ENCODE measurements around the gene HSF2BP. TPM values are rescaled to one million over a fixed set of nuclear protein-coding genes. Genes with fewer than 3 reads are reported as not detected.

The HSF2BP gene
- total RNA-seq, 4 donors from 2014 or later: 0.40 to 2.4 (median 1.2) TPM

GRCh38 chr21:43581453-43581852, 77.8 kb downstream of the HSF2BP start:
- Histone ChIP-seq H3K4me3 (no peak overlapping the region), H3K27ac (peak overlapping the region in 3 of 4 donors; percentile 17 to 75 (median 41))
- no peak for ATAC-seq

GRCh38 chr21:43578677-43579303, 80.5 kb downstream of the HSF2BP start:
- Histone ChIP-seq H3K36me3 (no peaks in the 10 kb centered on the region), H3K4me1 (peaks cover 0 to 20% (median 3%) of the 10 kb centered on the region in 3 donors), H3K4me3 (no peak overlapping the region), H3K27ac (no peak overlapping the region), H3K27me3 (no peaks in the 10 kb centered on the region), H3K9me3 (no peaks in the 10 kb centered on the region)
- no peak for ATAC-seq
- no peak for TF ChIP-seq POLR2A (IDR thresholded peaks at IDR 0.05)
- no peak for TF ChIP-seq EP300 (IDR thresholded peaks at IDR 0.05)
- no peak for TF ChIP-seq POLR2AphosphoS5 (IDR thresholded peaks at IDR 0.05)
- TF ChIP-seq CTCF (IDR thresholded peaks at IDR 0.05): no peak
- 39 to 58% methylated on average over 3 to 4 of the region's 6 CpGs for WGBS, 2 donors (ENCODE audit: low coverage in 1 of 2)

More at GRCh38 chr21:43581453-43581852, 77.8 kb downstream of the HSF2BP start:
- H3K4me1 ChIP-seq: peaks cover 5 to 18% (median 8%) of the 10 kb centered on the region in 3 donors
- WGBS, 2 donors (ENCODE audit: low coverage in 1 of 2): 55 to 60% methylated on average over 1 to 3 of the region's 3 CpGs
- H3K9me3 ChIP-seq: no peaks in the 10 kb centered on the region
- TF ChIP-seq CTCF (IDR thresholded peaks at IDR 0.05) (no peak), POLR2A (IDR thresholded peaks at IDR 0.05) (no peak), EP300 (IDR thresholded peaks at IDR 0.05) (no peak), POLR2AphosphoS5 (IDR thresholded peaks at IDR 0.05) (no peak)
- H3K27me3 ChIP-seq: no peaks in the 10 kb centered on the region
- no peaks in the 10 kb centered on the region for H3K36me3 ChIP-seq

- no peak for TF ChIP-seq POLR2AphosphoS5 (IDR thresholded peaks at IDR 0.05)
- no peak for TF ChIP-seq CTCF (IDR thresholded peaks at IDR 0.05)
- TF ChIP-seq POLR2A (IDR thresholded peaks at IDR 0.05): no peak
- TF ChIP-seq EP300 (IDR thresholded peaks at IDR 0.05): no peak
- Histone ChIP-seq H3K9me3 (no peaks in the 10 kb centered on the region), H3K4me3 (no peak overlapping the region), H3K36me3 (no peaks in the 10 kb centered on the region), H3K27ac (peak overlapping the region; percentile 60 to 87 (median 83)), H3K4me1 (peaks cover 0 to 23% (median 3%) of the 10 kb centered on the region in 3 donors), H3K27me3 (no peaks in the 10 kb centered on the region)
- 48 to 64% methylated on average over 3 of the region's 3 CpGs for WGBS, 2 donors (ENCODE audit: low coverage in 1 of 2)
- no peak for ATAC-seq
Measured at GRCh38 chr21:43575473-43575844, 83.8 kb downstream of the HSF2BP start.

GRCh38 chr21:43574741-43575472, 84.4 kb downstream of the HSF2BP start:
- 38 to 69% methylated on average over 7 to 11 of the region's 19 CpGs for WGBS, 2 donors (ENCODE audit: low coverage in 1 of 2)
- Histone ChIP-seq H3K36me3 (no peaks in the 10 kb centered on the region), H3K27ac (peak overlapping the region; percentile 60 to 87 (median 83)), H3K27me3 (no peaks in the 10 kb centered on the region), H3K4me3 (no peak overlapping the region), H3K9me3 (no peaks in the 10 kb centered on the region), H3K4me1 (peaks cover 0 to 23% (median 3%) of the 10 kb centered on the region in 3 donors)
- TF ChIP-seq EP300 (IDR thresholded peaks at IDR 0.05): no peak
- TF ChIP-seq POLR2A (IDR thresholded peaks at IDR 0.05): no peak
- no peak for TF ChIP-seq CTCF (IDR thresholded peaks at IDR 0.05)
- no peak for TF ChIP-seq POLR2AphosphoS5 (IDR thresholded peaks at IDR 0.05)
- peak; percentile 83 for ATAC-seq

Data from gastroesophageal sphincter (tissue), 4 donors.